RWPE1 (cell line): ENCODE measurements around the gene PLCH2.

ENCODE experiments used
- CTCF ChIA-PET: fragments of 350-600 bp; sonication (Branson Sonifier 250); formaldehyde crosslinking; extraction: SDS; loops from one replicate; lab custom pipeline; 2021; lab: Yijun Ruan, JAX
- POLR2A ChIA-PET: fragments of 400-600 bp; formaldehyde crosslinking; extraction: SDS; loops from one replicate; lab custom pipeline; 2020; ENCODE audit warnings: antibody characterized with exemption; ENCODE audit not compliant: low non-redundant PET; lab: Yijun Ruan, JAX
- DNase-seq: peaks from one replicate; pipeline ENCODE4 v3.0.0; 2012; ENCODE audit warnings: low spot score
- H3K27ac ChIP-seq: fragments of 450-650 bp; 2 replicates; pipeline ENCODE4 v1.5.1; 2017
- TF ChIP-seq, protein P1 (sequence below): fragments of 450-650 bp; conservative IDR thresholded peaks from 2 replicates; pipeline ENCODE4 v1.5.1; 2017; ENCODE audit warnings: low read depth, mild to moderate bottlenecking

PLCH2 gene

DNA sequence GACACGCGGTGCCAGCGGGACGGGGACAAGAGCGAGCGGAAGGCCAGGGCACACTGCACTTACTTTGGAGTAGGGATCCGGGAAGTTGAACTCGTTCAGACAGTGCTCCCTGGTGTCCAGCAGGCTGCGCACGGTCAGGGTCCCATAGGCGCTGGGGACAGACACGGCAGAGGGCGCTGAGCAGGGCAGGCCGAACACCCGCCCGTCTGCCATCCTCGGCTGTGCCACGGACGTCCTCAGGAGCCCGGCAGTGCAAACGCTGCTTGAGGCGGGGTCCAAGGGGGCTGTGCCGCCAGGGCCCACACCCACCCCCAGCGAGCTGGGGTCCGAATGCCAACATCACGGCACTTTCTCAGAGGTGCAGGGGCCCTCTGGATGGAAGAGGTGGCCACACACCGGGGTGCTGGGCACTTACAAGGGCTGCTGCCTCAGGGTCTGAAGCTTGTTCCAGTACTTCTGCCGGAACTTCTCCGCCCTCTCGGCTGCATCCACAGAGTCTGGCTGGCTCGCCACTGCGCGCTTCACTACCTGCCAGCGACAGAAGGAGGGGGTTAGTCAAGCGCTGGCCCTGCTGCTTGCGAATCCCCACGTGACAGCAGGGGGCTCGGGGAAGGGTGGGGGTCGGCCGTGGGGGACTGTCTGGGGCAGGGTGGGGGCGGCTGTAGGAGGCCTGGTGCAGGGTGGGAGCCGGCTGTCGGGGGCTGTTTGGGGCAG lies 38.0 kb downstream of the PLCH2 start:
- no peak for DNase-seq
- TF ChIP-seq, protein P1, sequence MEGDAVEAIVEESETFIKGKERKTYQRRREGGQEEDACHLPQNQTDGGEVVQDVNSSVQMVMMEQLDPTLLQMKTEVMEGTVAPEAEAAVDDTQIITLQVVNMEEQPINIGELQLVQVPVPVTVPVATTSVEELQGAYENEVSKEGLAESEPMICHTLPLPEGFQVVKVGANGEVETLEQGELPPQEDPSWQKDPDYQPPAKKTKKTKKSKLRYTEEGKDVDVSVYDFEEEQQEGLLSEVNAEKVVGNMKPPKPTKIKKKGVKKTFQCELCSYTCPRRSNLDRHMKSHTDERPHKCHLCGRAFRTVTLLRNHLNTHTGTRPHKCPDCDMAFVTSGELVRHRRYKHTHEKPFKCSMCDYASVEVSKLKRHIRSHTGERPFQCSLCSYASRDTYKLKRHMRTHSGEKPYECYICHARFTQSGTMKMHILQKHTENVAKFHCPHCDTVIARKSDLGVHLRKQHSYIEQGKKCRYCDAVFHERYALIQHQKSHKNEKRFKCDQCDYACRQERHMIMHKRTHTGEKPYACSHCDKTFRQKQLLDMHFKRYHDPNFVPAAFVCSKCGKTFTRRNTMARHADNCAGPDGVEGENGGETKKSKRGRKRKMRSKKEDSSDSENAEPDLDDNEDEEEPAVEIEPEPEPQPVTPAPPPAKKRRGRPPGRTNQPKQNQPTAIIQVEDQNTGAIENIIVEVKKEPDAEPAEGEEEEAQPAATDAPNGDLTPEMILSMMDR: no peak
- ChIA-PET POLR2A (no interaction called here), CTCF (no interaction called here)
- peak overlapping the region; percentile 15; the same call in 1 of the 2 replicates for H3K27ac ChIP-seq

DNA sequence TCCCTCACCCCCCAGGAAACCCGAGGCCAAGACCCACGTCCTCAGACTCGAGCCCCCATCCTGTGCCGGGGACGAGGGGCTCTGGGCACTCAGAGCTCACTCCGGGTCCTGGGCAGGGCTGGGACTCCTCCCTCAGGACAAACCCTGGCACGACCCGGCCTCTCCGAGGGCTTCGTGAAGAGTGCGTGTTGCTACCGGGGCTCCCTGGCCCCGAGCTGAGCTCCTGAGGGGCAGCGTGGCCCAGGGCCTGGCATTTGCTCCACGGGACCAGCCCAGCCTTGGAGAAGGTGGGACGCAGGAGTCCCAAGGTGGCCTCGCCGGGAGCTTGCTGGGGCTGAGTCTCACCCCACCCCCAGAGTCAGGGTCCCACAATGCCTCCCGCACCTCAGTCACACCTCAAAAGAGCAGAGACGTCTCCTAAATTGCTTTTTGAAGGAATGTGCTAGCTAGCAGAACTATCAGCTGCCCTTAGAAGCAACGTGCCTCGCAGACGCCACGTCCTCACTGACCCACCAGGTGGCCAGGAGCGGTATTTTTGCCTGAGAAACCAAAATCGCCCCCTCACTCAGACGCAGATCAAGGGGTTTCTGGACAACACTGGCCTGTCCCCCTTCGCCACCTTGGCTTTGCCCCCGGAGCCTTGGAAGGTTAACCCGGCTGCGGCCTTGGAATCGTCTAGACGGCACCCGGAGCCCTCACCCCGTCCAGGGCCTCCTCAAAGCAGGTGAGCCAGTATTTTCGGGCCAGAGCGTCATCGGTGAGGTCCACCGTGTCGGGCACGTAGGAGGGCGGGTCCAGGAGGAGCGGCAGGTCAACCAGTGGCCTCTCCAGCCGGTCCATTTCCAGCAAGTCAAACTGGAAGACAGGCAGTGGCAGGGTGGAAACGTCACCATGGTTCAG lies 39.0 kb downstream of the PLCH2 start:
- ChIA-PET POLR2A (no interaction called here), CTCF (interaction anchor here (0.5 to 1.0 kb wide), 4 partner anchors 8 to 50 kb away, joined by 3 to 5 read pairs (median 4); partner anchors contain the start of gene TNFRSF14)
- TF ChIP-seq, protein P1: no peak
- DNase-seq: no peak
- H3K27ac ChIP-seq: 0 out of 2 replicates have a peak overlapping the region, but pooled peaks have one; percentile 8

- TF ChIP-seq, protein P1: no peak
- ChIA-PET CTCF (interaction anchor here (1.0 kb wide), 1 partner anchor 31 kb away, joined by 5 read pairs; no protein-coding TSS in a partner anchor), POLR2A (no interaction called here)
- DNase-seq: no peak
- H3K27ac ChIP-seq: peak overlapping the region; percentile 8
Measured at GRCh38 chr1:2515763-2516080, 39.6 kb downstream of the PLCH2 start.

DNA sequence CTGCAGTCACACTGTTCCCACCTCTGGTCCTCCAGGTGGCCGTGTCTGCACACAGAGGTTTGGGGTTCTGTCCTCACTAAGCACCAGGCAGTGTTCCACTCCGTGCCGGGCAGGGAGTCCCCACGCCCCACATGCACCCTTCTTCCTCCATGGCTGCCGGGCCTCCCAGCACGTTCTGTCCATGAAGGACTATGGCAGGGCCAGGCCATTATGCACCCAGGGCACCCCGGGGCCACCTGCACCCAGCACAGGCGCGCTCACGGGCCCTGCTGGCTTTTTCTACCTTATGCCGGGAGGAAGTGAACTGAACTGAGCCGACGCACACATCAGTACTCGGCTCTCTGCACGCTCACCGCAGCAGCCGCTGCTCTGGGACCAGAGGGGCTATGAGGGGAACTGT lies 40.0 kb downstream of the PLCH2 start:
- ChIA-PET POLR2A (no interaction called here), CTCF (no interaction called here)
- no peak for DNase-seq
- peak overlapping the region; percentile 8 for H3K27ac ChIP-seq
- TF ChIP-seq, protein P1: no peak

- TF ChIP-seq, protein P1: no peak
- H3K27ac ChIP-seq: peak overlapping the region; percentile 8; the same call in 1 of the 2 replicates
- no peak for DNase-seq
- POLR2A ChIA-PET: no interaction called here
- CTCF ChIA-PET: no interaction called here
Measured at GRCh38 chr1:2516946-2517345, 40.9 kb downstream of the PLCH2 start.

GRCh38 chr1:2517966-2518365 lies 41.9 kb downstream of the PLCH2 start:
- TF ChIP-seq, protein P1: no peak
- CTCF ChIA-PET: no interaction called here

More at GRCh38 chr1:2517966-2518365, 41.9 kb downstream of the PLCH2 start:
- H3K27ac ChIP-seq: no peak overlapping the region
- no peak for DNase-seq
- POLR2A ChIA-PET: no interaction called here
